GM12878 (cell line): Measurements from ENCODE around the gene GBA3. TPM values are rescaled to one million over a fixed set of nuclear protein-coding genes. Genes with fewer than 3 reads are reported as not detected.

Experiments
- ATAC-seq: fragments of 200-7000 bp; cut with Tn5 transposase; 3 replicates; pipeline ENCODE4 v1.9.1; 2020; ENCODE audit warnings: mild to moderate bottlenecking, moderate library complexity
- BruUV-seq: library from RNA; stranded (reverse); fragments of 400-500 nt; replicated peaks from 2 replicates; lab custom pipeline; 2021; lab: Mats Ljungman, UMichigan
- CTCF ChIA-PET: fragments of 300-600 bp; sonication (Branson Sonifier 250); formaldehyde crosslinking; extraction: SDS; loops from one replicate; lab custom pipeline; 2021; ENCODE audit warnings: inconsistent platforms; lab: Yijun Ruan, JAX
- POLR2A ChIA-PET: fragments of 350-600 bp; formaldehyde crosslinking; extraction: SDS; loops from one replicate; lab custom pipeline; 2021; ENCODE audit warnings: inconsistent platforms; lab: Charles Lee
- RAD21 ChIA-PET: fragments of 300-600 bp; sonication (Branson Sonifier 250); formaldehyde crosslinking; loops from one replicate; lab custom pipeline; 2023; ENCODE audit warnings: antibody characterized with exemption; ENCODE audit not compliant: unreplicated experiment; lab: Charles Lee
- SMC1A ChIA-PET: fragments of 300-600 bp; sonication (Branson Sonifier 250); formaldehyde crosslinking; loops from one replicate; lab custom pipeline; 2023; ENCODE audit not compliant: unreplicated experiment, uncharacterized antibody; lab: Charles Lee
- DNase-seq: peaks from one replicate; pipeline ENCODE4 v3.0.0-alpha.2; 2011; ENCODE audit warnings: low read depth, low spot score
- FAIRE-seq: peaks from 3 replicates; lab custom pipeline; 2011; peaks lifted over from hg19 to GRCh38; lab: Jason Lieb, UNC
- H2AFZ ChIP-seq: 2 replicates; pipeline ENCODE4 v1.6.0; 2011; ENCODE audit warnings: low read depth, low read length, control low read depth; ENCODE audit not compliant: control insufficient read depth
- H3K27ac ChIP-seq: 2 replicates; pipeline ENCODE4 v1.5.1; 2011; ENCODE audit warnings: control low read depth; ENCODE audit not compliant: control insufficient read depth, insufficient read depth
- H3K27me3 ChIP-seq, 2 experiments: replicated peaks in 1 of 2; 2 replicates each; pipeline versions ENCODE4 v1.6.0 to v1.6.1; 2011; ENCODE audit warnings: low read length in 1 of 2; ENCODE audit not compliant: control insufficient read depth in 2 of 2, insufficient read depth in 2 of 2
- H3K36me3 ChIP-seq, 2 experiments: 2 replicates each; pipeline ENCODE4 v1.5.1; 2011; ENCODE audit warnings: low read length in 1 of 2; ENCODE audit not compliant: control insufficient read depth in 2 of 2, insufficient read depth in 2 of 2
- H3K4me1 ChIP-seq: 2 replicates; pipeline ENCODE4 v1.6.1; 2011; ENCODE audit warnings: mild to moderate bottlenecking, low read length, moderate library complexity, mixed read lengths; ENCODE audit not compliant: control insufficient read depth, insufficient read depth
- H3K4me2 ChIP-seq: 2 replicates; pipeline ENCODE4 v1.6.0; 2011; ENCODE audit warnings: control low read depth; ENCODE audit not compliant: control insufficient read depth, insufficient read depth
- H3K4me3 ChIP-seq: fragments of 200-600 bp; sonication (generic); 2 replicates; pipeline ENCODE4 v1.5.1; 2016
- H3K79me2 ChIP-seq: 2 replicates; pipeline ENCODE4 v1.6.0; 2011; ENCODE audit warnings: low read length; ENCODE audit not compliant: control insufficient read depth, insufficient read depth
- H3K9ac ChIP-seq: 2 replicates; pipeline ENCODE4 v1.8.0; 2011; ENCODE audit warnings: low read length, control low read depth, mixed read lengths; ENCODE audit not compliant: control insufficient read depth, insufficient read depth
- H3K9me3 ChIP-seq: replicated peaks from 3 replicates; pipeline ENCODE4 v1.5.1; 2011; ENCODE audit warnings: mild to moderate bottlenecking, low read length; ENCODE audit not compliant: control insufficient read depth, insufficient read depth
- H4K20me1 ChIP-seq: 2 replicates; pipeline ENCODE4 v1.6.0; 2011; ENCODE audit not compliant: control insufficient read depth, insufficient read depth
- BHLHE40 ChIP-seq, 2 experiments: fragments of 450-650 bp in 1 of 2; IDR thresholded peaks; 2 replicates each; pipeline ENCODE4 v1.6.1; 2011 to 2017; ENCODE audit warnings: low read depth in 2 of 2, borderline replicate concordance in 1 of 2, improper control_type of control experiment in 1 of 2, low read length in 1 of 2, mild to moderate bottlenecking in 1 of 2
- CUX1 ChIP-seq: IDR thresholded peaks from 2 replicates; pipeline ENCODE4 v1.6.1; 2012; ENCODE audit warnings: improper control_type of control experiment, low read depth, low read length; ENCODE audit not compliant: insufficient replicate concordance
- RAD51 ChIP-seq: fragments of 450-650 bp; IDR thresholded peaks from 2 replicates; pipeline ENCODE4 v1.6.1; 2016; ENCODE audit warnings: moderate library complexity, mild to moderate bottlenecking, inconsistent platforms
- SIN3A ChIP-seq: IDR thresholded peaks from 2 replicates; pipeline ENCODE4 v1.6.1; 2012; ENCODE audit warnings: low read depth, low read length, improper control_type of control experiment
- SMAD5 ChIP-seq: IDR thresholded peaks from 2 replicates; pipeline ENCODE4 v1.6.1; 2016; ENCODE audit warnings: antibody characterized with exemption, low read depth
- STAT3 ChIP-seq: IDR thresholded peaks from 2 replicates; pipeline ENCODE4 v1.6.1; 2011; ENCODE audit warnings: low read depth, low read length, improper control_type of control experiment
- ZNF622 ChIP-seq: fragments of 450-650 bp; IDR thresholded peaks from 2 replicates; pipeline ENCODE4 v1.6.1; 2017; ENCODE audit warnings: mild to moderate bottlenecking, inconsistent platforms
- WGBS: methylation state at CpG from one replicate; pipeline ENCODE4 v1.1.6; 2016; ENCODE audit warnings: low lambda C conversion rate; ENCODE audit not compliant: insufficient replicate concordance, insufficient coverage; ENCODE audit errors: missing lambda C conversion rate; 5-methylcytosine and 5-hydroxymethylcytosine counted together
- in situ Hi-C: fragments of 300-500 bp; cut with MboI; formaldehyde crosslinking; loops from 9 replicates; pipeline ENCODE4 v1.14.3; 2018; ENCODE audit warnings: mixed read lengths
- intact Hi-C: fragments of 100-400 bp; cut with micrococcal nuclease; formaldehyde crosslinking; loops from one replicate; pipeline ENCODE4 v1.14.2; 2022; ENCODE audit not compliant: unreplicated experiment
- polyA plus RNA-seq, 11 experiments: library from polyadenylated mRNA; depleted of rRNA in 4 of 11; unstranded in 6 of 11; stranded (reverse) in 5 of 11; fragments of >200 nt; fragmentation: Nextera tagmentation in 4 of 11; fragmentation: Illumina TruSeq in 1 of 11; extraction: Ambion mirVana in 4 of 11; extraction: Trizol in 1 of 11; gene quantifications; 1 replicate in 1 of 11; 2 replicates in 10 of 11; pipeline versions ENCODE4 v1.2.1 to v1.2.3, GENCODE V29; 2011 to 2016; ENCODE audit warnings: inconsistent platforms in 2 of 11, missing spikeins in 2 of 11, low read depth in 1 of 11
- total RNA-seq, 4 experiments: library from RNA; depleted of rRNA in 3 of 4; stranded (reverse); fragments of >200 nt in 3 of 4; fragmentation: Illumina TruSeq in 1 of 4; extraction: Trizol in 1 of 4; gene quantifications; 2 replicates each; pipeline versions ENCODE4 v1.2.1 to v1.2.3, GENCODE V29; 2013 to 2021
- TF ChIP-seq, protein P1 (sequence below): fragments of 150-350 bp; IDR thresholded peaks from 2 replicates; pipeline ENCODE4 v1.6.1; 2014; ENCODE audit warnings: mild to moderate bottlenecking, low read depth, low read length

Gene GBA3
- total and polyA plus RNA-seq, 10 of the 15 experiments (the other 5 are each of a cell fraction or from before 2014, with no cell fraction given), result 0.10 to 7.2 (median 0.27) TPM

DNA sequence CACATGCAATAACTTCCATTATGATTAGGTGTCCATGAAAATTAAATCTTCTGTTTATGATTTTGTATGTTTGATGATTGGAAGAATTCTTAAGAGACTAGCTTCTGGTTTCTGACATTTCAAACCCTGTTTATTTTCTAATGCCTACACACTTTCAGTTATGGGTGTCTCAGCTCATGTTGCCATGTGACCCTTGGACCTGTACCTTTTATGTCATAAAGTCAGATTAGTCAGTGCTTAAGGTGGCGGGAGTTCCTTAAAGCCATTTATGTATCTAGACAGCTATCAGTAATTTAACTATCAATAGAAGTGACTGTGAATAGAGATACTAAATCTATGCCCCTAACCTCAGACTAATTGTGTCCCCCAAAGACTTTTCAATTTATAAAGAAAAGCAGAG is 155.6 kb downstream of the GBA3 start:
- FAIRE-seq (no peak), ATAC-seq (peak; percentile 70), DNase-seq (no peak)
- intact Hi-C loops, result no loop called here
- in situ Hi-C loops, result no loop called here
- H3K79me2 ChIP-seq, result no peaks in the 10 kb centered on the region
- no peaks in the 10 kb centered on the region for H3K4me1 ChIP-seq
- no TSS peak for BruUV-seq
- H3K27me3 ChIP-seq, result no peaks in the 10 kb centered on the region
- TF ChIP-seq BHLHE40 (IDR thresholded peaks at IDR 0.05; ENCODE audit: borderline replicate concordance in 1 of 2, low read depth in 2 of 2, low read length in 1 of 2), result no peak
- TF ChIP-seq RAD51, result peak; percentile 49; the same call in 1 of the 2 replicates
- no peaks in the 10 kb centered on the region for H3K36me3 ChIP-seq
- H3K9ac ChIP-seq, result no peak overlapping the region
- 0% methylated on average over 1 of the region's 1 CpG for WGBS
- H4K20me1 ChIP-seq, result no peaks in the 10 kb centered on the region
- ChIA-PET CTCF (interaction anchor here (0.6 to 1.1 kb wide), 3 partner anchors 31 to 1986 kb away, joined by 3 to 4 read pairs (median 3); no protein-coding TSS in a partner anchor), SMC1A (interaction anchor here (0.6 to 1.6 kb wide), 8 partner anchors 9 to 108 kb away, joined by 3 to 4 read pairs (median 3); no protein-coding TSS in a partner anchor), POLR2A (no interaction called here), RAD21 (interaction anchor here (0.9 kb wide), 1 partner anchor 437 kb away, joined by 3 read pairs; no protein-coding TSS in a partner anchor)
- H3K4me3 ChIP-seq, result no peak overlapping the region
- H3K27ac ChIP-seq, result no peak overlapping the region
- H3K9me3 ChIP-seq, result no peaks in the 10 kb centered on the region
- H2AFZ ChIP-seq, result no peak overlapping the region
- no peak overlapping the region for H3K4me2 ChIP-seq

GRCh38 chr4:22850055-22850454 is 157.3 kb downstream of the GBA3 start:
- no peak for DNase-seq
- H4K20me1 ChIP-seq, result no peaks in the 10 kb centered on the region
- H3K4me1 ChIP-seq, result no peaks in the 10 kb centered on the region
- H3K4me2 ChIP-seq, result no peak overlapping the region
- H3K9me3 ChIP-seq, result no peaks in the 10 kb centered on the region
- no peak for FAIRE-seq
- SMC1A ChIA-PET, result interaction anchor here (0.7 to 2.7 kb wide), 15 partner anchors 10 to 526 kb away, joined by 3 to 14 read pairs (median 3); no protein-coding TSS in a partner anchor
- no TSS peak for BruUV-seq
- RAD21 ChIA-PET, result interaction anchor here (1.0 to 1.2 kb wide), 3 partner anchors 85 to 114 kb away, joined by 3 to 4 read pairs (median 3); no protein-coding TSS in a partner anchor
- no peaks in the 10 kb centered on the region for H3K36me3 ChIP-seq
- POLR2A ChIA-PET, result interaction anchor here (1.2 kb wide), 1 partner anchor 85 kb away, joined by 3 read pairs; no protein-coding TSS in a partner anchor
- peak; percentile 40 for ATAC-seq
- H3K79me2 ChIP-seq, result no peaks in the 10 kb centered on the region
- no peak overlapping the region for H3K9ac ChIP-seq
- CTCF ChIA-PET, result interaction anchor here (0.7 to 2.0 kb wide), 6 partner anchors 10 to 492 kb away, joined by 3 to 6 read pairs (median 4); no protein-coding TSS in a partner anchor
- H2AFZ ChIP-seq, result no peak overlapping the region
- in situ Hi-C loops (no loop called here), intact Hi-C loops (no loop called here)
- H3K27me3 ChIP-seq, result no peaks in the 10 kb centered on the region
- no peak overlapping the region for H3K27ac ChIP-seq
- no peak overlapping the region for H3K4me3 ChIP-seq
- TF ChIP-seq CUX1, result no peak
- TF ChIP-seq STAT3, result no peak
- no peak for TF ChIP-seq SIN3A
- TF ChIP-seq, protein P1, sequence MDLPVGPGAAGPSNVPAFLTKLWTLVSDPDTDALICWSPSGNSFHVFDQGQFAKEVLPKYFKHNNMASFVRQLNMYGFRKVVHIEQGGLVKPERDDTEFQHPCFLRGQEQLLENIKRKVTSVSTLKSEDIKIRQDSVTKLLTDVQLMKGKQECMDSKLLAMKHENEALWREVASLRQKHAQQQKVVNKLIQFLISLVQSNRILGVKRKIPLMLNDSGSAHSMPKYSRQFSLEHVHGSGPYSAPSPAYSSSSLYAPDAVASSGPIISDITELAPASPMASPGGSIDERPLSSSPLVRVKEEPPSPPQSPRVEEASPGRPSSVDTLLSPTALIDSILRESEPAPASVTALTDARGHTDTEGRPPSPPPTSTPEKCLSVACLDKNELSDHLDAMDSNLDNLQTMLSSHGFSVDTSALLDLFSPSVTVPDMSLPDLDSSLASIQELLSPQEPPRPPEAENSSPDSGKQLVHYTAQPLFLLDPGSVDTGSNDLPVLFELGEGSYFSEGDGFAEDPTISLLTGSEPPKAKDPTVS, result no peak
- no peak for TF ChIP-seq SMAD5
- TF ChIP-seq ZNF622, result no peak
